Measurements from ENCODE around the gene CFAP74. TPM values are rescaled to one million over a fixed set of nuclear protein-coding genes. Genes with fewer than 3 reads are reported as not detected.

CFAP74 gene
- total and polyA plus RNA-seq, 2 of the 13 experiments (the other 11 are each of a cell fraction or from before 2014, with no cell fraction given) = 0.27 to 0.62 TPM

GRCh38 chr1:2049225-2049717 is 45.7 kb upstream of the CFAP74 start (continued):
- peak; percentile 34 for TF ChIP-seq PTBP1 (IDR thresholded peaks at IDR 0.05; ENCODE audit: low read depth, low read length, poor library complexity, severe bottlenecking)
- peak; percentile 79; the same call in 1 of the 2 replicates for TF ChIP-seq ZNF292 (CRISPR knock-in tag; IDR thresholded peaks at IDR 0.05; ENCODE audit: borderline replicate concordance, low read depth)
- TF ChIP-seq ZNF260 (CRISPR knock-in tag; IDR thresholded peaks at IDR 0.05; ENCODE audit: borderline replicate concordance, low read depth) = no peak
- TF ChIP-seq HOXA9 (CRISPR knock-in tag; IDR thresholded peaks at IDR 0.05; ENCODE audit: borderline replicate concordance) = no peak
- no peak for TF ChIP-seq NCOA5 (CRISPR knock-in tag; IDR thresholded peaks at IDR 0.05)
- no peak for TF ChIP-seq ZNF407 (CRISPR knock-in tag; IDR thresholded peaks at IDR 0.05; ENCODE audit: not compliant biosample characterization)
- peak; percentile 68; the same call in 1 of the 2 replicates for TF ChIP-seq NFKB2 (CRISPR knock-in tag; IDR thresholded peaks at IDR 0.05; ENCODE audit: borderline replicate concordance)
- peak; percentile 12; the same call in 1 of the 2 replicates for TF ChIP-seq ZNF547 (CRISPR knock-in tag; IDR thresholded peaks at IDR 0.05)
- TF ChIP-seq BORCS8-MEF2B (CRISPR knock-in tag; IDR thresholded peaks at IDR 0.05) = peak; percentile 36; the same call in 1 of the 2 replicates
- TF ChIP-seq RARA (CRISPR knock-in tag; IDR thresholded peaks at IDR 0.05) = no peak; the same call in 1 of the 2 replicates
- TF ChIP-seq SPEN (CRISPR knock-in tag; IDR thresholded peaks at IDR 0.05; ENCODE audit: low read depth) = peak; percentile 58; the same call in 1 of the 2 replicates
- TF ChIP-seq RNF219 (CRISPR knock-in tag; IDR thresholded peaks at IDR 0.05) = 0 out of 2 replicates have a peak, but pooled peaks have one; percentile 79
- TF ChIP-seq HNRNPH1 (optimal IDR thresholded peaks at IDR 0.05; ENCODE audit: low read depth, low read length) = no peak
- no peak for TF ChIP-seq USF2 (IDR thresholded peaks at IDR 0.05; ENCODE audit: low read depth, low read length)
- no peak for TF ChIP-seq USF2 (CRISPR knock-in tag; IDR thresholded peaks at IDR 0.05; ENCODE audit: borderline replicate concordance)
- peak; percentile 77; the same call in 1 of the 2 replicates for TF ChIP-seq ZMYM2 (CRISPR knock-in tag; IDR thresholded peaks at IDR 0.05)
- no peak for TF ChIP-seq ZFP36L2 (CRISPR knock-in tag; IDR thresholded peaks at IDR 0.05)
- no peak for TF ChIP-seq RFXANK (CRISPR knock-in tag; IDR thresholded peaks at IDR 0.05)

Measured in HepG2 (cell line).